Naive B cell (primary cell): ENCODE data around the gene GNG5. TPM values are rescaled to one million over a fixed set of nuclear protein-coding genes. Genes with fewer than 3 reads are reported as not detected.

Source experiments
- ATAC-seq, 2 donors: fragments of 150-1000 bp; cut with Tn5 transposase; 2 replicates each; pipeline ENCODE4 v1.10.0; 2021; ENCODE audit warnings: low read depth in 2 of 2, mild to moderate bottlenecking in 2 of 2, moderate library complexity in 2 of 2
- DNase-seq: peaks from one replicate; pipeline ENCODE4 v3.0.0; 2022
- H3K27ac Mint-ChIP-seq, 6 donors: one replicate each; pipeline ENCODE4 v1.8.0; 2020 to 2022; ENCODE audit warnings: mild to moderate bottlenecking in 6 of 6, mixed read lengths in 6 of 6, moderate library complexity in 5 of 6, inconsistent platforms in 2 of 6
- H3K27me3 Mint-ChIP-seq, 3 donors: one replicate each; pipeline ENCODE4 v1.8.0; 2021 to 2022; ENCODE audit warnings: mixed read lengths in 3 of 3, mild to moderate bottlenecking in 1 of 3
- H3K36me3 Mint-ChIP-seq, 2 donors: one replicate each; pipeline ENCODE4 v1.8.0; 2020 to 2022; ENCODE audit warnings: mixed read lengths in 2 of 2, inconsistent platforms in 1 of 2, mild to moderate bottlenecking in 1 of 2
- H3K4me1 Mint-ChIP-seq, 3 donors: one replicate each; pipeline ENCODE4 v1.8.0; 2020 to 2022; ENCODE audit warnings: mixed read lengths in 3 of 3, inconsistent platforms in 1 of 3, mild to moderate bottlenecking in 1 of 3, moderate library complexity in 1 of 3
- H3K4me3 Mint-ChIP-seq, 8 donors: one replicate each; pipeline ENCODE4 v1.8.0; 2020 to 2022; ENCODE audit warnings: mild to moderate bottlenecking in 8 of 8, mixed read lengths in 8 of 8, moderate library complexity in 8 of 8, inconsistent platforms in 2 of 8
- H3K9me3 Mint-ChIP-seq, 7 donors: one replicate each; pipeline ENCODE4 v1.8.0; 2020 to 2022; ENCODE audit warnings: mixed read lengths in 7 of 7, mild to moderate bottlenecking in 5 of 7, inconsistent platforms in 2 of 7, moderate library complexity in 1 of 7
- polyA plus RNA-seq, 6 donors: library from polyadenylated mRNA; unstranded; fragments of 300-500 nt; fragmentation: Illumina TruSeq; gene quantifications; one replicate each; pipeline ENCODE4 v1.2.3, GENCODE V29; 2021; ENCODE audit warnings: low read depth in 6 of 6

Gene GNG5
- polyA plus RNA-seq, 6 donors from 2014 or later = 277 to 361 (median 296) TPM

- Mint-ChIP-seq H3K4me3 (peak overlapping the region; percentile 92 to 99 (median 97)), H3K27me3 (no peaks in the 10 kb centered on the region), H3K36me3 (peaks cover 8% of the 10 kb centered on the region in 2 donors), H3K27ac (peak overlapping the region; percentile 87 to 98 (median 96)), H3K9me3 (peaks cover 0 to 8% (median 0%) of the 10 kb centered on the region in 7 donors), H3K4me1 (peaks cover 15 to 39% (median 25%) of the 10 kb centered on the region in 3 donors)
- ATAC-seq (no peak), DNase-seq (no peak)
Observed at GRCh38 chr1:84506729-84507453, 510 bp upstream of the GNG5 start.

GRCh38 chr1:84505493-84506001 is 834 bp downstream of the GNG5 start:
- Mint-ChIP-seq H3K9me3 (peaks cover 0 to 7% (median 0%) of the 10 kb centered on the region in 7 donors), H3K27ac (peak overlapping the region; percentile 92 to 98 (median 97)), H3K36me3 (peaks cover 8% of the 10 kb centered on the region in 2 donors), H3K4me3 (peak overlapping the region; percentile 97 to 100 (median 98)), H3K4me1 (peaks cover 22 to 45% (median 35%) of the 10 kb centered on the region in 3 donors), H3K27me3 (no peaks in the 10 kb centered on the region)
- ATAC-seq (peak; percentile 45 to 47), DNase-seq (no peak)

- peak overlapping the region; percentile 75 to 98 (median 96) for H3K27ac Mint-ChIP-seq
- peaks cover 0 to 5% (median 0%) of the 10 kb centered on the region in 7 donors for H3K9me3 Mint-ChIP-seq
- H3K36me3 Mint-ChIP-seq = peaks cover 8% of the 10 kb centered on the region in 2 donors
- ATAC-seq (no peak), DNase-seq (no peak)
- peak overlapping the region; percentile 94 to 100 (median 98) for H3K4me3 Mint-ChIP-seq
- H3K27me3 Mint-ChIP-seq = no peaks in the 10 kb centered on the region
- H3K4me1 Mint-ChIP-seq = peaks cover 22 to 50% (median 35%) of the 10 kb centered on the region in 3 donors
Observed at GRCh38 chr1:84504580-84505492, 1.5 kb downstream of the GNG5 start.

- Mint-ChIP-seq H3K9me3 (no peaks in the 10 kb centered on the region), H3K27ac (no peak overlapping the region), H3K36me3 (peaks cover 1 to 8% of the 10 kb centered on the region in 2 donors), H3K4me3 (peak overlapping the region in 2 of 8 donors; percentile 24 to 97), H3K27me3 (no peaks in the 10 kb centered on the region), H3K4me1 (peaks cover 22 to 52% (median 41%) of the 10 kb centered on the region in 3 donors)
- no peak for DNase-seq
- no peak for ATAC-seq
Observed at GRCh38 chr1:84502927-84503326, 3.5 kb downstream of the GNG5 start.

- Mint-ChIP-seq H3K4me1 (peaks cover 7 to 25% (median 18%) of the 10 kb centered on the region in 3 donors), H3K36me3 (peaks cover 0 to 23% of the 10 kb centered on the region in 2 donors), H3K27me3 (no peaks in the 10 kb centered on the region), H3K9me3 (no peaks in the 10 kb centered on the region), H3K27ac (no peak overlapping the region), H3K4me3 (no peak overlapping the region)
- ATAC-seq (peak in 1 of 2 donors; percentile 36), DNase-seq (no peak)
Observed at GRCh38 chr1:84497631-84498275, 8.6 kb downstream of the GNG5 start.

GRCh38 chr1:84496498-84496897 is 9.9 kb downstream of the GNG5 start:
- DNase-seq = no peak
- no peak overlapping the region for H3K27ac Mint-ChIP-seq
- H3K4me3 Mint-ChIP-seq = no peak overlapping the region
- ATAC-seq = no peak
- peaks cover 0 to 23% of the 10 kb centered on the region in 2 donors for H3K36me3 Mint-ChIP-seq
- no peaks in the 10 kb centered on the region for H3K9me3 Mint-ChIP-seq
- no peaks in the 10 kb centered on the region for H3K27me3 Mint-ChIP-seq
- H3K4me1 Mint-ChIP-seq = peaks cover 5 to 19% (median 14%) of the 10 kb centered on the region in 3 donors

- ATAC-seq (no peak), DNase-seq (no peak)
- peaks cover 10 to 31% of the 10 kb centered on the region in 2 donors for H3K36me3 Mint-ChIP-seq
- no peaks in the 10 kb centered on the region for H3K9me3 Mint-ChIP-seq
- H3K4me3 Mint-ChIP-seq = no peak overlapping the region
- no peaks in the 10 kb centered on the region for H3K27me3 Mint-ChIP-seq
- H3K27ac Mint-ChIP-seq = peak overlapping the region in 1 of 6 donors; percentile 22
- peaks cover 6 to 13% (median 12%) of the 10 kb centered on the region in 3 donors for H3K4me1 Mint-ChIP-seq
Observed at GRCh38 chr1:84493747-84494146, 12.6 kb downstream of the GNG5 start.

- Mint-ChIP-seq H3K27me3 (no peaks in the 10 kb centered on the region), H3K4me1 (peaks cover 4 to 12% (median 6%) of the 10 kb centered on the region in 3 donors), H3K27ac (peak overlapping the region in 1 of 6 donors; percentile 19), H3K9me3 (no peaks in the 10 kb centered on the region), H3K4me3 (no peak overlapping the region), H3K36me3 (peaks cover 10 to 28% of the 10 kb centered on the region in 2 donors)
- DNase-seq (no peak), ATAC-seq (no peak)
Observed at GRCh38 chr1:84492726-84493125, 13.7 kb downstream of the GNG5 start.

GRCh38 chr1:84489766-84490165 is 16.6 kb downstream of the GNG5 start:
- Mint-ChIP-seq H3K27ac (no peak overlapping the region), H3K36me3 (peaks cover 26 to 32% of the 10 kb centered on the region in 2 donors), H3K4me1 (peaks cover 17 to 24% (median 17%) of the 10 kb centered on the region in 3 donors), H3K27me3 (no peaks in the 10 kb centered on the region), H3K4me3 (no peak overlapping the region), H3K9me3 (peaks cover 0 to 5% (median 0%) of the 10 kb centered on the region in 7 donors)
- DNase-seq = no peak
- no peak for ATAC-seq

- H3K27ac Mint-ChIP-seq = no peak overlapping the region
- no peak for DNase-seq
- H3K4me1 Mint-ChIP-seq = peaks cover 17 to 28% (median 23%) of the 10 kb centered on the region in 3 donors
- no peak for ATAC-seq
- no peak overlapping the region for H3K4me3 Mint-ChIP-seq
- no peaks in the 10 kb centered on the region for H3K27me3 Mint-ChIP-seq
- H3K9me3 Mint-ChIP-seq = peaks cover 0 to 5% (median 0%) of the 10 kb centered on the region in 7 donors
- peaks cover 24 to 33% of the 10 kb centered on the region in 2 donors for H3K36me3 Mint-ChIP-seq
Observed at GRCh38 chr1:84488107-84488506, 18.3 kb downstream of the GNG5 start.

GRCh38 chr1:84481317-84481716 is 25.1 kb downstream of the GNG5 start:
- no peak overlapping the region for H3K27ac Mint-ChIP-seq
- DNase-seq = no peak

GRCh38 chr1:84480650-84481049 is 25.7 kb downstream of the GNG5 start:
- Mint-ChIP-seq H3K27ac (peak overlapping the region in 1 of 6 donors; percentile 34), H3K4me3 (peak overlapping the region in 6 of 8 donors; percentile 21 to 98 (median 40)), H3K9me3 (peaks cover 5 to 18% (median 8%) of the 10 kb centered on the region in 7 donors), H3K36me3 (peaks cover 13 to 26% of the 10 kb centered on the region in 2 donors), H3K4me1 (peaks cover 34 to 41% (median 40%) of the 10 kb centered on the region in 3 donors), H3K27me3 (peaks cover 13 to 16% (median 15%) of the 10 kb centered on the region in 3 donors)
- DNase-seq = no peak
- no peak for ATAC-seq

More at GRCh38 chr1:84481317-84481716, 25.1 kb downstream of the GNG5 start:
- Mint-ChIP-seq H3K4me3 (peak overlapping the region in 6 of 8 donors; percentile 4 to 98 (median 44)), H3K9me3 (peaks cover 6 to 18% (median 8%) of the 10 kb centered on the region in 7 donors), H3K36me3 (peaks cover 19 to 33% of the 10 kb centered on the region in 2 donors), H3K4me1 (peaks cover 39 to 48% (median 45%) of the 10 kb centered on the region in 3 donors), H3K27me3 (peaks cover 10 to 13% (median 11%) of the 10 kb centered on the region in 3 donors)
- no peak for ATAC-seq
